Psoas muscle (tissue), 8 donors: ENCODE results near the gene C2orf42. TPM values are rescaled to one million over a fixed set of nuclear protein-coding genes. Genes with fewer than 3 reads are reported as not detected.
A peak's percentile ranks its signal among the peaks of the same experiment; 100 is the strongest.
"Not testable (repeated sequence)": the region's sequence is repeated elsewhere in the genome, so short reads cannot be mapped to it uniquely, and the experiment has no call there.

Experiments used
- ATAC-seq, 4 donors: fragments of 200-7000 bp; cut with Tn5 transposase; one replicate each; pipeline ENCODE4 v1.9.1; 2020; ENCODE audit warnings: moderate library complexity in 3 of 4, mild to moderate bottlenecking in 2 of 4
- DNase-seq, 2 donors: peaks; one replicate each; pipeline ENCODE4 v3.0.0-alpha.2; 2020
- H3K27ac ChIP-seq: fragments of 200-600 bp; one replicate; pipeline ENCODE4 v1.8.0; 2022
- H3K27me3 ChIP-seq, 3 donors: fragments of 200-600 bp in 1 of 3; one replicate each; pipeline versions ENCODE4 v1.6.1 to v1.8.0; 2013 to 2022; ENCODE audit warnings: low read length in 2 of 3, mild to moderate bottlenecking in 2 of 3, moderate library complexity in 1 of 3; ENCODE audit not compliant: insufficient read depth in 3 of 3
- H3K36me3 ChIP-seq, 2 donors: fragments of 200-600 bp in 1 of 2; one replicate each; pipeline versions ENCODE4 v1.6.1 to v1.8.0; 2013 to 2022; ENCODE audit warnings: low read depth in 1 of 2, mild to moderate bottlenecking in 1 of 2, moderate library complexity in 1 of 2; ENCODE audit not compliant: insufficient read depth in 1 of 2
- H3K4me1 ChIP-seq: fragments of 200-600 bp; one replicate; pipeline ENCODE4 v1.8.0; 2022
- H3K4me3 ChIP-seq: fragments of 200-600 bp; one replicate; pipeline ENCODE4 v1.8.0; 2022; ENCODE audit warnings: mild to moderate bottlenecking
- H3K9me3 ChIP-seq: fragments of 200-600 bp; one replicate; pipeline ENCODE4 v1.8.0; 2022
- WGBS, 3 donors: extraction: QIAGEN DNeasy Blood & Tissue Kit; methylation state at CpG; one replicate each; pipeline versions ENCODE4 v1.1.6 to v1.1.7; 2013; 5-methylcytosine and 5-hydroxymethylcytosine counted together
- intact Hi-C, 2 donors: fragments of 100-400 bp; cut with DNase I; formaldehyde crosslinking; loops; one replicate each; pipeline versions ENCODE4 v1.11.0 to v1.14.2; 2022
- polyA plus RNA-seq, 3 donors: library from polyadenylated mRNA; stranded (reverse); fragments of 200-250 nt; gene quantifications; one replicate each; pipeline ENCODE4 v1.2.3, GENCODE V29; 2013
- total RNA-seq, 4 donors: library from RNA; stranded (reverse); fragmentation: NEBNext Ultra II Directional in 2 of 4; extraction: Animal tissue kit (Norgen Biotek cat#: 25700) in 2 of 4; gene quantifications; one replicate each; pipeline versions ENCODE4 v1.2.1 to v1.2.4, GENCODE V29; 2021 to 2023
- TF ChIP-seq, protein P1 (sequence below): fragments of 200-600 bp; IDR thresholded peaks from one replicate; pipeline ENCODE4 v1.8.0; 2022; ENCODE audit warnings: antibody characterized with exemption
- donor health status: healthy with polysubstance abuse.
- donor health status: DM: no; HTN: no; CAD: no; lungs with moderate emphysema.
- donor health status: Bipolar disorder and iron deficiency.
- donor health status: healthy.
- donor health status: DM: yes; HTN: yes; CAD: no.
- donor health status: DM: no; HTN: no; CAD: no.
- donor health status: DM: no; HTN: no; CAD: no.
- donor health status: DM: yes; HTN: yes; CAD: no.

Gene C2orf42
- total and polyA plus RNA-seq, 7 donors, result 5.3 to 13.3 (median 7.7) TPM

DNA sequence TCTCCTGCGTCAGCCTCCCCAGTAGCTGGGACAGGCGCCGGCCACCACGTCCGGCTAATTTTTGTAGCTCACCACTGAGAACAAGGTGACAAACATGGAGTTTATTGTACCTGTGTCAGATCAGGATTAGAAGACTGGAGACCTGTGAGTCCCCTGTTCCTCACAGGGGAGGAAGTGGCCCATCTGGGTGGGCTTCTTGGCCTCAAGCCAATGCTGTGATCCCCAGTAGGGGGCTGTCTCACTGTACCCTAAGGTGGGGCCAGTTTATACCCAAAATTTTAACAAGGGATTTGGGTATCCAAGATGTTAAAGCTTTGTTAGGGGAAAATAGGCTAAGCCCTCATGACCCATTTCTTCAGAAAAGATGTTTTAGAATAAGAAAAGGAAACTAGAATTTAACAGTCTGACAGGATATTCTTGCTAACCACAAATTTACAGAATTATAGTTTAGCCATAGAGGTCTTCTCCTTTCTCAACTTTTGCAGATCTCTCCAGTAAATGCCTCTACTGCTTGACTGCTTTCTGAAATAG lies 87.2 kb downstream of the C2orf42 start:
- H3K4me1 ChIP-seq, result peaks cover 25% of the 10 kb centered on the region
- no peaks in the 10 kb centered on the region for H3K27me3 ChIP-seq
- WGBS, 3 donors, result 86 to 95% (median 90%) methylated on average over 5 of the region's 5 CpGs
- DNase-seq, result no peak
- no peaks in the 10 kb centered on the region for H3K9me3 ChIP-seq
- H3K4me3 ChIP-seq, result peak overlapping the region; percentile 55
- H3K36me3 ChIP-seq, result no peaks in the 10 kb centered on the region
- ATAC-seq, result no peak
- TF ChIP-seq, protein P1, sequence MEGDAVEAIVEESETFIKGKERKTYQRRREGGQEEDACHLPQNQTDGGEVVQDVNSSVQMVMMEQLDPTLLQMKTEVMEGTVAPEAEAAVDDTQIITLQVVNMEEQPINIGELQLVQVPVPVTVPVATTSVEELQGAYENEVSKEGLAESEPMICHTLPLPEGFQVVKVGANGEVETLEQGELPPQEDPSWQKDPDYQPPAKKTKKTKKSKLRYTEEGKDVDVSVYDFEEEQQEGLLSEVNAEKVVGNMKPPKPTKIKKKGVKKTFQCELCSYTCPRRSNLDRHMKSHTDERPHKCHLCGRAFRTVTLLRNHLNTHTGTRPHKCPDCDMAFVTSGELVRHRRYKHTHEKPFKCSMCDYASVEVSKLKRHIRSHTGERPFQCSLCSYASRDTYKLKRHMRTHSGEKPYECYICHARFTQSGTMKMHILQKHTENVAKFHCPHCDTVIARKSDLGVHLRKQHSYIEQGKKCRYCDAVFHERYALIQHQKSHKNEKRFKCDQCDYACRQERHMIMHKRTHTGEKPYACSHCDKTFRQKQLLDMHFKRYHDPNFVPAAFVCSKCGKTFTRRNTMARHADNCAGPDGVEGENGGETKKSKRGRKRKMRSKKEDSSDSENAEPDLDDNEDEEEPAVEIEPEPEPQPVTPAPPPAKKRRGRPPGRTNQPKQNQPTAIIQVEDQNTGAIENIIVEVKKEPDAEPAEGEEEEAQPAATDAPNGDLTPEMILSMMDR, result no peak
- intact Hi-C loops, result no loop called here
- H3K27ac ChIP-seq, result no peak overlapping the region

DNA sequence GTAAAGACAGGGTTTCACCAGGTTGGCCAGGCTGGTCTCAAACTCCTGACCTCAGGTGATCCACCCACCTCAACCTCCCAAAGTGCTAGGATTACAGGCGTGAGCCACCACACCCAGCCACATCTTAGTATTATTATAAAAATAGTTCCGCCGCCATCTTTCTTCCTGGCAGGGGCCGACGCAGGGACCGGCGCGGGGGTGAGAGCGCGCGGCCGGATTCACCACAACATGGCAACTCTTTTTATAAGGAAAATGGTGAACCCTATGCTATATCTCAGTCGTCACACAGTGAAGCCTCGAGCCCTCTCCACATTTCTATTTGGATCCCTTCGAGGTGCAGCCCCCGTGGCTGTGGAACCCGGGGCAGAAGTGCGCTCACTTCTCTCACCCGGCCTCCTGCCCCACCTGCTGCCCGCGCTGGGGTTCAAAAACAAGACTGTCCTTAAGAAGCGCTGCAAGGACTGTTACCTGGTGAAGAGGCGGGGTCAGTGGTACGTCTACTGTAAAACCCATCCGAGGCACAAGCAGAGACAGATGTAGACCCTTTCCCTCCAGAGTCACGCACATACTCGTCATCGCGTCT lies 88.4 kb downstream of the C2orf42 start:
- DNase-seq, H3K36me3 ChIP-seq, H3K27ac ChIP-seq, ATAC-seq, intact Hi-C loops, H3K4me3 ChIP-seq, H3K27me3 ChIP-seq, H3K9me3 ChIP-seq: not testable (repeated sequence)
- 94 to 96% (median 94%) methylated on average over 29 of the region's 29 CpGs for WGBS, 3 donors
- peaks cover 20% of the 10 kb centered on the region for H3K4me1 ChIP-seq

DNA sequence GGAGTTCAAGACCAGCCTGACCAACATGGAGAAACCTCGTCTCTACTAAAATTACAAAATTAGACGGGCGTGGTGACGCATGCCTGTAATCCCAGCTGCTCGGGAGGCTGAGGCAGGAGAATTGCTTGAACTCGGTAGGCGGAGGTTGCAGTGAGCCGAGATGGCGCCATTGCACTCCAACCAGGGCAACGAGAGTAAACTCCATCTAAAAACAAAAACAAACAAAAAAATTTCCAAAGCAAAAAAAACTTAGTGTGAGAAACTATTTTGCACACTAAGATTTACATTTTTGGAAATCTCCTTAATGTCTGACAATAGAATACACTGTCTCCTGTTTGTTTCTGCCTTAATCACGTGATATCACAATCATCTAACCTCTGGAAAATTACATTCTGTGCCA lies 89.1 kb downstream of the C2orf42 start:
- intact Hi-C loops, DNase-seq, ATAC-seq, H3K36me3 ChIP-seq, H3K4me3 ChIP-seq, H3K9me3 ChIP-seq, H3K27me3 ChIP-seq, H3K27ac ChIP-seq: not testable (repeated sequence)
- H3K4me1 ChIP-seq, result peaks cover 20% of the 10 kb centered on the region
- WGBS, 3 donors, result 89 to 92% (median 92%) methylated on average over 11 of the region's 11 CpGs

DNA sequence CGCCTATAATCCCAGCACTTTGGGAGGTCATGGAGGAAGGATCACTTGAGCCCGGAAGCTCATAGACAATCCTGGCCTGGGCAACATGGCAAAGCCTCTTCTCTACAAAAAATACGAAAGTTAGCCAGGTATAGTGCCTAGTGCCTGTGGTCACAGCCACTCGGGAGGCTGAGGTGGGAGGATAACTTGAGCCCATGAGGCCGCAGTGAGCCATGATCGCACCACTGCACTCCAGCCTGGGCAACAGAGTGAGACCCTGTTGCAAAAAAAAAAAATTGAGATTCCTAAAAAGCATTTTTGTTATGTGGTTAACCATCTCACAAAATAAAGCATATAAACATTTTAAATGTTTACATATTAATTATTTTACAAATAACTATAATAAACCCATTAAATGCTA lies 89.6 kb downstream of the C2orf42 start:
- H3K4me1 ChIP-seq, result peaks cover 20% of the 10 kb centered on the region
- H3K27ac ChIP-seq, result no peak overlapping the region
- no peak for ATAC-seq
- no peak for DNase-seq
- H3K4me3 ChIP-seq, result no peak overlapping the region
- no peaks in the 10 kb centered on the region for H3K36me3 ChIP-seq
- TF ChIP-seq, protein P1, result no peak
- H3K9me3 ChIP-seq, result no peaks in the 10 kb centered on the region
- intact Hi-C loops, result no loop called here
- 96 to 98% (median 97%) methylated on average over 6 of the region's 6 CpGs for WGBS, 3 donors
- H3K27me3 ChIP-seq, result no peaks in the 10 kb centered on the region

Other genes with a start within 250 kb of the C2orf42 start
- 1 to 10 TPM in 2 of 4 donors, under 1 TPM in 2; 0.42 to 1.8 (median 0.93) TPM for gene ASPRV1, start 229.4 kb downstream of the C2orf42 start, total RNA-seq
- 1 to 10 TPM in 2 of 3 donors, under 1 TPM in 1; 0.20 to 1.2 (median 1.0) TPM for gene ASPRV1, start 229.4 kb downstream of the C2orf42 start, polyA plus RNA-seq
- 100 to 1,000 TPM; 423 to 683 (median 522) TPM for gene PCBP1, start 103.5 kb downstream of the C2orf42 start, total RNA-seq
- 100 to 1,000 TPM; 522 to 746 (median 549) TPM for gene PCBP1, start 103.5 kb downstream of the C2orf42 start, polyA plus RNA-seq
- 10 to 100 TPM; 24.7 to 38.1 (median 29.7) TPM for gene TIA1, start 57.6 kb upstream of the C2orf42 start, total RNA-seq
- 10 to 100 TPM; 17.4 to 26.1 (median 23.4) TPM for gene TIA1, start 57.6 kb upstream of the C2orf42 start, polyA plus RNA-seq
- 10 to 100 TPM; 20.5 to 46.2 (median 32.1) TPM for gene PCYOX1, start 67.1 kb upstream of the C2orf42 start, total RNA-seq
- gene PCYOX1, start 67.1 kb upstream of the C2orf42 start, polyA plus RNA-seq, result 10 to 100 TPM in 2 of 3 donors, 1 to 10 TPM in 1; 6.2 to 46.1 (median 11.9) TPM
- 100 to 1,000 TPM in 3 of 4 donors, 10 to 100 TPM in 1; 61.9 to 155 (median 127) TPM for gene SNRPG, start 102.7 kb upstream of the C2orf42 start, total RNA-seq
- 100 to 1,000 TPM; 160 to 252 (median 165) TPM for gene SNRPG, start 102.7 kb upstream of the C2orf42 start, polyA plus RNA-seq
- 10 to 100 TPM; 14.1 to 28.0 (median 19.2) TPM for gene FAM136A, start 111.0 kb upstream of the C2orf42 start, total RNA-seq
- 10 to 100 TPM; 26.7 to 74.5 (median 52.1) TPM for gene FAM136A, start 111.0 kb upstream of the C2orf42 start, polyA plus RNA-seq